ENCODE measurements around the gene BRWD1.

The BRWD1 gene

GRCh38 chr21:39313571-39314142 lies at the start of gene BRWD1:
TSS of gene BRWD1 (minus strand) at chr21:39313632. CDS start at chr21:39313491, 141 bp downstream.
- peak; percentile 57 to 77 (median 58) for DNase-seq (ENCODE audit: low read depth in 3 of 3)

- no peak for DNase-seq (ENCODE audit: low read depth in 3 of 3)
Observed at GRCh38 chr21:39362733-39363132, 49.3 kb upstream of the BRWD1 start.

- DNase-seq (ENCODE audit: low read depth in 3 of 3), result no peak
Observed at GRCh38 chr21:39359382-39359781, 46.0 kb upstream of the BRWD1 start.

GRCh38 chr21:39353295-39353694 lies 39.9 kb upstream of the BRWD1 start:
- DNase-seq (ENCODE audit: low read depth in 3 of 3), result no peak

- no peak for DNase-seq (ENCODE audit: low read depth in 3 of 3)
Observed at GRCh38 chr21:39350094-39351005, 36.9 kb upstream of the BRWD1 start.

GRCh38 chr21:39349211-39350093 lies 36.0 kb upstream of the BRWD1 start:
- peak; percentile 91 to 93 (median 93) for DNase-seq (ENCODE audit: low read depth in 3 of 3)

GRCh38 chr21:39348355-39349210 lies 35.2 kb upstream of the BRWD1 start, which contains the start of gene HMGN1:
TSS of gene HMGN1 (minus strand) at chr21:39349088. CDS start at chr21:39348917, 171 bp downstream.
- peak; percentile 77 to 86 (median 85) for DNase-seq (ENCODE audit: low read depth in 3 of 3)

- no peak for DNase-seq (ENCODE audit: low read depth in 3 of 3)
Observed at GRCh38 chr21:39348040-39348354, 34.6 kb upstream of the BRWD1 start.

GRCh38 chr21:39347537-39347936 lies 34.1 kb upstream of the BRWD1 start:
- no peak for DNase-seq (ENCODE audit: low read depth in 3 of 3)

GRCh38 chr21:39346671-39347331 lies 33.4 kb upstream of the BRWD1 start:
- DNase-seq (ENCODE audit: low read depth in 3 of 3), result no peak

GRCh38 chr21:39346206-39346605 lies 32.8 kb upstream of the BRWD1 start:
- no peak for DNase-seq (ENCODE audit: low read depth in 3 of 3)

- no peak for DNase-seq (ENCODE audit: low read depth in 3 of 3)
Observed at GRCh38 chr21:39345440-39345839, 32.0 kb upstream of the BRWD1 start.

GRCh38 chr21:39344848-39345247 lies 31.4 kb upstream of the BRWD1 start:
- no peak for DNase-seq (ENCODE audit: low read depth in 3 of 3)

- DNase-seq (ENCODE audit: low read depth in 3 of 3), result no peak
Observed at GRCh38 chr21:39341249-39341923, 28.0 kb upstream of the BRWD1 start.

- DNase-seq (ENCODE audit: low read depth in 3 of 3), result no peak
Observed at GRCh38 chr21:39340687-39341086, 27.3 kb upstream of the BRWD1 start.

GRCh38 chr21:39339231-39339630 lies 25.8 kb upstream of the BRWD1 start:
- DNase-seq (ENCODE audit: low read depth in 3 of 3), result no peak

- no peak for DNase-seq (ENCODE audit: low read depth in 3 of 3)
Observed at GRCh38 chr21:39336457-39337008, 23.1 kb upstream of the BRWD1 start.

GRCh38 chr21:39334611-39335010 lies 21.2 kb upstream of the BRWD1 start:
- no peak for DNase-seq (ENCODE audit: low read depth in 3 of 3)

GRCh38 chr21:39332175-39332574 lies 18.7 kb upstream of the BRWD1 start:
- no peak for DNase-seq (ENCODE audit: low read depth in 3 of 3)

GRCh38 chr21:39330001-39330400 lies 16.6 kb upstream of the BRWD1 start:
- DNase-seq (ENCODE audit: low read depth in 3 of 3), result no peak

Data from stimulated activated CD4-positive, alpha-beta T cell treated with anti-CD3 and anti-CD28 coated beads, TNF-alpha, amount 100 ng/mL, for 4 hours (primary cell).